HG03457 (cell line): ENCODE data around the gene ACTR2.
"Not testable (repeated sequence)": the region's sequence is repeated elsewhere in the genome, so short reads cannot be mapped to it uniquely, and the experiment has no call there.

Experiments
- ATAC-seq: cut with Tn5 transposase; IDR thresholded peaks from one replicate; pipeline ENCODE4 v1.9.1; 2021; ENCODE audit warnings: moderate number of reproducible peaks; ENCODE audit not compliant: unreplicated experiment

Gene ACTR2

DNA sequence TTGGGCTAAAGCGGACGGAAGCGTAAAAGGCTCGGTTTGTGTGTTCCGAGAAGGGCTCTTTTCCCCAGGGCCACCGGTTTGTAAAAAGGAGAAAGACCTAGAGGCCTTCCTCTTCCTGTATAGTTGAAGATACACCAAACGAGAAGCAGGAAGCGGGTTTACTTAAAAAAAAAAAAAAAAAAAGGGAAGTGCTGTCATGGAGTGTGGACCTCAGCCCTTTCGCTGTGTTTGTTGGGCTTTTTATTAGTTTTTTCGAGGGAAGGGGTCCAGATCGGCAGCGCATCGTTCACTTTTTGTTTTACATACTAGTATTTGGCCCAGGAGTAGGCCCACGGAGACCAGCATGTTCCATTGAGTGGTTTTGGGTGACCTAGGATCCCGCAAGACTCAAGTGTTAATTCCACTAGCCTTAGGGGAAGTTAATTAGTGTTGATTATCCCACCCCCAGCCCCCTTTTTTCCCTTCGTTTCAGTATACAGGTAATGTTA, 676 bp downstream of the ACTR2 start:
- ATAC-seq: peak; percentile 28

- no peak for ATAC-seq
These were observed 3.5 kb downstream of the ACTR2 start for GRCh38 chr2:65231121-65231520.

GRCh38 chr2:65231892-65232477, 4.4 kb downstream of the ACTR2 start:
- ATAC-seq: no peak

- no peak for ATAC-seq
These were observed 5.0 kb downstream of the ACTR2 start for GRCh38 chr2:65232636-65233035.

- ATAC-seq: no peak
These were observed 13.0 kb downstream of the ACTR2 start for GRCh38 chr2:65240657-65241056.

- ATAC-seq: not testable (repeated sequence)
These were observed 16.8 kb downstream of the ACTR2 start for GRCh38 chr2:65244452-65244851.

DNA sequence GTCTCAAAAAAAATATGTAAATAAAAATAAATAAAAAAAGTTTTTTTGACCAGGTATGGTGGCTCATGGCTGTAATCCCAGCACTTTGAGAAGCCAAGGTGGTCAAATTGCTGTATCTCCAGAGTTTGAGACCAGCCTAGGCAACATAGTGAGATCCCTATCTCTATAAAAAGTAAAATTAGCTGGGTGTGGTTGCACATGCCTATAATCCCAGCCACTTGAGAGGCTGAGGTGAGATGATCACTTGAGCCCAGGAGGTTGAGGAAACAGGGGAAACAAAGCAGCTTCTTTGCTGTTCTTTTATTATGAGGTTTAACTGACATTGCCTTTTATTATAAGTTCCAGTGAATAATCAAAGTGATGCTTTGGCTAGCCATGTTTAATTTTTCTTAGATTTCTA, 25.0 kb downstream of the ACTR2 start:
- ATAC-seq: no peak

DNA sequence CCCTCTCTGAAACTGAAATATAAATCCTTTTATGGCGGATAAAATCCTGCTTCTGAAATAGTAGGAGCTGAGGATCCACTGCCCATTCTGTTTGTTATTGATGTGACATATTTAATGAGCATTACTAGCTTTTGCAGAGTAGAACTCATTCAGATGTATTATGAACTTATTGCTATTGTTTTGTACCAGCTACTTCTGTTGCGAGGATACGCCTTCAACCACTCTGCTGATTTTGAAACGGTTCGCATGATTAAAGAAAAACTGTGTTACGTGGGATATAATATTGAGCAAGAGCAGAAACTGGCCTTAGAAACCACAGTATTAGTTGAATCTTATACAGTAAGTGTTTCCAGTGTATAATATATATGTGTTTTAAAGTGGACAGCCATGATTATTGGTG, 27.7 kb downstream of the ACTR2 start:
- no peak for ATAC-seq

- no peak for ATAC-seq
These were observed 28.4 kb downstream of the ACTR2 start for GRCh38 chr2:65256054-65256453.

DNA sequence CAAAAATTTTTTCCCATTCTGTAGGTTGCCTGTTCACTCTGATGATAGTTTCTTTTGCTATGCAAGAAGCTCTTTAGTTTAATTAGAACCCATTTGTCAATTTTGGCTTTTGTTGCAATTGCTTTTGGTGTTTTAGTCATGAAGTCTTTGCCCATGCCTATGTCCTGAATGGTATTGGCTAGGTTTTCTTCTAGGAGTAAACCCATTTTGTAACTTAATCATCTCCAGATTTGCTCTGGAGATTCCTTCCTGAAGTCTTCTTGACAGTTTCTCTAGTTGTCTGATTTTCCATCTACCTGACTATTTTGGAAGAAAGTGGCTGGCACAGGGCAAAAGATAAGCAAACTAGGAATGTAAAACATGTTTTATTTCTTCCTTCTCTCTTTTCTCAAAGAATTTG, 30.2 kb downstream of the ACTR2 start:
- not testable (repeated sequence) for ATAC-seq

GRCh38 chr2:65261676-65262075, 34.0 kb downstream of the ACTR2 start:
- no peak for ATAC-seq

GRCh38 chr2:65263262-65263661, 35.6 kb downstream of the ACTR2 start:
- ATAC-seq: no peak

DNA sequence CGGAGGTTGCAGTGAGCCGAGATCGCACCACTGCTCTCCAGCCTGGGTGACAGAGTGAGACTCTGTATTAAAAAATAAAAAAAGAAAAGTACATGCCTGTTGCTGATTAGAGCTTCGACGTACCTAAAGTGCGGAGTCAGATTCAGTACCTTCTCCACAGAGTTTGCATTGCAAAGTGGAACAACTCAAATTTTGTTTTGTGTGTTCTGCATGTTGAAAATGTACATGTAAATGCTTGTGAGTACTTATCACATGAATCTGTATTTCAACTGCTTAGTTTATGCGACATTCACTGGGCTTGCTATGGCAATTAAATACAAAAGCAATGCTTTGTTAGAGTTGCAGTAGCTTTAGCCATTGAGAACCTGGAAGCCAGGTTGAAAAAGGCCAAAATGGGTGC, 36.4 kb downstream of the ACTR2 start:
- ATAC-seq: no peak

- ATAC-seq: no peak
These were observed 37.4 kb downstream of the ACTR2 start for GRCh38 chr2:65264821-65265670.

DNA sequence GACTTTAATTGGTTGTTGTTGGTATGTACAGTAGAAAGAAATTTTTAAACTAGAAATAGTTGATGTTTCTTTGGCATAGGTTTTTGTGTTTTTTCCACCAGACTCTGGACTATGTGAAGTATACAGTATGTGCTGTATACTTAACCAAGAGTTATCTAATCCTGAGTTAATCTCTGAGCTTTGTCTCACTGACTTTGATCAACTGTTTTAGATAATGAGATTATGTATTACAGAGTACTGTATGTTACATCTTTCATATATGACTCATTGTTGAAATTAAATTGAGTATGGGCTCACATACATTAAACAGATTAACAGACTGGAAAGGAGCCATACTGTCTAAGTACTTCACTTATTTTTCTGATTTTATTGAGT, 38.0 kb downstream of the ACTR2 start:
- ATAC-seq: no peak

DNA sequence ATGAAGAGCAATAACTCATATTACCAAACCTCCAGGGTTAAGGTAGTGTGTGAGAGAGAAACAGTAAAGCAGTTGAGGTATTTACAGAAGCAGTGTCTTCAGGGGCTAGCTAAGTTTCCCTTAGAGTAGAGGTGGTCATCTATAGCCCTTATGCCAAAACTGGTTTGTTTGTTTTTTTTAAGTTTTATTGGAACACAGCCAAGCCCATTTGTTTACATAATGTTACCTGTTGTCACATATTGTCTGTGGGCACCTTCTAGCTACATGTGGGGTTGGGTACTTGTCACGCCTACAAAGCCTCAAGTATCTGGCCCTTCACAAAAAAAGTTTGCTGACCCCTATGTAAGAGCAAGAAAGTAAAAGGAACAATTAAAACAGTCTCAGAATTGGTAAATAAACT, 39.4 kb downstream of the ACTR2 start:
- no peak for ATAC-seq

DNA sequence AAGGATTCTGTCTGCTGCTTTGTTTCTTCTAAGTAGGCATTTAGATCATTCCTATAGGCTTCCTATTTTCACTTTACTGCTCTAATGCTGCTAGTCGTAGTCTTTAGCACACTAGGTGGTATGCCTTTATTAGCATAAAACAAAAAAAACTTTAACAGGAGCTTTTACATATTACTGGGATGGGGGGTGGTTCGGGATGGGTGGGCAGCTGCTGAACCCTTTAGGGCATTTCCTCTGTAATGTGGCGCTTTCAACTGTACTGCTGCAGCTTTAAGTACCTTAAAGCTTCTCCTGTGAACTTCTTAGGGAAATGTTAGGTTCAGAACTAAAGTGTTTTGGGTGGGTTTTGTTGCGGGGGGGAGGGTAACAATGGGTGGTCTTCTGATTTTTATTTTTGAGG, 41.3 kb downstream of the ACTR2 start:
- no peak for ATAC-seq

GRCh38 chr2:65273344-65273743, 45.7 kb downstream of the ACTR2 start:
- ATAC-seq: no peak

GRCh38 chr2:65275141-65275915, 47.7 kb downstream of the ACTR2 start:
- ATAC-seq: no peak

GRCh38 chr2:65276609-65277008, 49.0 kb downstream of the ACTR2 start:
- no peak for ATAC-seq

DNA sequence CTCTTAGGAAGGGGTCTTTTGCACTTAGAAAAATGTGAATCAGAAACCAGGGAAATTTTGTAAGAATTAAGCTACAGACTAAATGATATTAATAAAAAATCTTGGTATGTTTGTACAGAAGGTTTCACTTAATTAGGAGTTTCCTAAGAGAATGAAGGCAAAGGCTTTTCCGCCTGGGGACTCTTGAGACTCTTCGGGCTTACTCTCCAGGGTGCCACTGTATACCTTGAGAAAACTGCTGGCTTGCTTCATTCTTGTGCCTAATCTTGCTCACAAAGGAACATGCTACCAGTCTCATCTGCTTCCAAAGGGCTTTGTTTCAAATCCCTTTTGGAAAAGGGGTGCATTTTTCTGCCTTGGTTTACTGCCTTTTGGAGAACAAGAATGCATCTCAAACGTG, 49.5 kb downstream of the ACTR2 start:
- ATAC-seq: no peak
